ENCODE measurements around the gene HS3ST3B1. TPM values are rescaled to one million over a fixed set of nuclear protein-coding genes. Genes with fewer than 3 reads are reported as not detected.

The HS3ST3B1 gene
- total RNA-seq, 1 donor = 10.4 TPM

DNA sequence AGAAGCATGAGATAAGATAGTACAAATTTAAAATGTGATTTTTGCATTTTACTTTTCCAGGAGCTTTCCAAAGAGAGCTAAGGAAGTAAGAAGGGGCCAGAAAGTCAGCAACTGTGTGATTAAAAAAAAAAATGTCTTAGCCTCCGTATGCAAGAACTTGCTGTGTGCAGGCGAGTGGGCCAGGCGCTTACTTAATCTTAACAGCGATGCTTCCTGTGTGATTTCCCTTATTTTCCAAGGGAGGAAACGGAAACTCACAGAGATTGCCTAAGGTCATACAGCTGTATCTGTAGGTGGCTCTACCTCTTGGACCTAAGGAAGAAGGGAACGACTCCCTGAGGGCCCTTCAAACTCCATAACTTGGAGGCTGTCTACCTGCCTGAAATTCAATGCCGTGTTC lies 11.1 kb downstream of the HS3ST3B1 start:
- no peak overlapping the region for H3K4me3 ChIP-seq (ENCODE audit: low read depth, low read length)
- TF ChIP-seq, protein P1, sequence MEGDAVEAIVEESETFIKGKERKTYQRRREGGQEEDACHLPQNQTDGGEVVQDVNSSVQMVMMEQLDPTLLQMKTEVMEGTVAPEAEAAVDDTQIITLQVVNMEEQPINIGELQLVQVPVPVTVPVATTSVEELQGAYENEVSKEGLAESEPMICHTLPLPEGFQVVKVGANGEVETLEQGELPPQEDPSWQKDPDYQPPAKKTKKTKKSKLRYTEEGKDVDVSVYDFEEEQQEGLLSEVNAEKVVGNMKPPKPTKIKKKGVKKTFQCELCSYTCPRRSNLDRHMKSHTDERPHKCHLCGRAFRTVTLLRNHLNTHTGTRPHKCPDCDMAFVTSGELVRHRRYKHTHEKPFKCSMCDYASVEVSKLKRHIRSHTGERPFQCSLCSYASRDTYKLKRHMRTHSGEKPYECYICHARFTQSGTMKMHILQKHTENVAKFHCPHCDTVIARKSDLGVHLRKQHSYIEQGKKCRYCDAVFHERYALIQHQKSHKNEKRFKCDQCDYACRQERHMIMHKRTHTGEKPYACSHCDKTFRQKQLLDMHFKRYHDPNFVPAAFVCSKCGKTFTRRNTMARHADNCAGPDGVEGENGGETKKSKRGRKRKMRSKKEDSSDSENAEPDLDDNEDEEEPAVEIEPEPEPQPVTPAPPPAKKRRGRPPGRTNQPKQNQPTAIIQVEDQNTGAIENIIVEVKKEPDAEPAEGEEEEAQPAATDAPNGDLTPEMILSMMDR (IDR thresholded peaks at IDR 0.05; ENCODE audit: insufficient read depth, low read depth, low read length) = no peak
- no peak for DNase-seq (ENCODE audit: low read depth)

GRCh38 chr17:14312522-14312921 lies 11.6 kb downstream of the HS3ST3B1 start:
- TF ChIP-seq, protein P1 (IDR thresholded peaks at IDR 0.05; ENCODE audit: insufficient read depth, low read depth, low read length) = no peak
- no peak overlapping the region for H3K4me3 ChIP-seq (ENCODE audit: low read depth, low read length)
- no peak for DNase-seq (ENCODE audit: low read depth)

- H3K4me3 ChIP-seq (ENCODE audit: low read depth, low read length) = no peak overlapping the region
These were observed 15.4 kb downstream of the HS3ST3B1 start for GRCh38 chr17:14316126-14316832.

GRCh38 chr17:14317383-14317782 lies 16.5 kb downstream of the HS3ST3B1 start:
- TF ChIP-seq, protein P1 (IDR thresholded peaks at IDR 0.05; ENCODE audit: insufficient read depth, low read depth, low read length) = no peak
- no peak for DNase-seq (ENCODE audit: low read depth)
- H3K4me3 ChIP-seq (ENCODE audit: low read depth, low read length) = no peak overlapping the region

More at GRCh38 chr17:14316126-14316832, 15.4 kb downstream of the HS3ST3B1 start:
- DNase-seq (ENCODE audit: low read depth) = peak; percentile 69
- TF ChIP-seq, protein P1 (IDR thresholded peaks at IDR 0.05; ENCODE audit: insufficient read depth, low read depth, low read length) = no peak

- TF ChIP-seq, protein P1 (IDR thresholded peaks at IDR 0.05; ENCODE audit: insufficient read depth, low read depth, low read length) = no peak
- no peak overlapping the region for H3K4me3 ChIP-seq (ENCODE audit: low read depth, low read length)
- DNase-seq (ENCODE audit: low read depth) = no peak
These were observed 17.4 kb downstream of the HS3ST3B1 start for GRCh38 chr17:14318109-14318917.

- DNase-seq (ENCODE audit: low read depth) = no peak
- TF ChIP-seq, protein P1 (IDR thresholded peaks at IDR 0.05; ENCODE audit: insufficient read depth, low read depth, low read length) = no peak
- no peak overlapping the region for H3K4me3 ChIP-seq (ENCODE audit: low read depth, low read length)
These were observed 18.0 kb downstream of the HS3ST3B1 start for GRCh38 chr17:14318918-14319205.
